ENCODE data around the gene BSN.

BSN gene

GRCh38 chr3:49626101-49626581 is 71.9 kb downstream of the BSN start:
- TF ChIP-seq, protein P1, sequence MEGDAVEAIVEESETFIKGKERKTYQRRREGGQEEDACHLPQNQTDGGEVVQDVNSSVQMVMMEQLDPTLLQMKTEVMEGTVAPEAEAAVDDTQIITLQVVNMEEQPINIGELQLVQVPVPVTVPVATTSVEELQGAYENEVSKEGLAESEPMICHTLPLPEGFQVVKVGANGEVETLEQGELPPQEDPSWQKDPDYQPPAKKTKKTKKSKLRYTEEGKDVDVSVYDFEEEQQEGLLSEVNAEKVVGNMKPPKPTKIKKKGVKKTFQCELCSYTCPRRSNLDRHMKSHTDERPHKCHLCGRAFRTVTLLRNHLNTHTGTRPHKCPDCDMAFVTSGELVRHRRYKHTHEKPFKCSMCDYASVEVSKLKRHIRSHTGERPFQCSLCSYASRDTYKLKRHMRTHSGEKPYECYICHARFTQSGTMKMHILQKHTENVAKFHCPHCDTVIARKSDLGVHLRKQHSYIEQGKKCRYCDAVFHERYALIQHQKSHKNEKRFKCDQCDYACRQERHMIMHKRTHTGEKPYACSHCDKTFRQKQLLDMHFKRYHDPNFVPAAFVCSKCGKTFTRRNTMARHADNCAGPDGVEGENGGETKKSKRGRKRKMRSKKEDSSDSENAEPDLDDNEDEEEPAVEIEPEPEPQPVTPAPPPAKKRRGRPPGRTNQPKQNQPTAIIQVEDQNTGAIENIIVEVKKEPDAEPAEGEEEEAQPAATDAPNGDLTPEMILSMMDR (IDR thresholded peaks at IDR 0.05; ENCODE audit: control insufficient read depth, extremely low read depth, insufficient read depth) = no peak
- no peak for DNase-seq (ENCODE audit: low read depth)
- no peak overlapping the region for H3K4me3 ChIP-seq (ENCODE audit: low read depth, low read length)

DNA sequence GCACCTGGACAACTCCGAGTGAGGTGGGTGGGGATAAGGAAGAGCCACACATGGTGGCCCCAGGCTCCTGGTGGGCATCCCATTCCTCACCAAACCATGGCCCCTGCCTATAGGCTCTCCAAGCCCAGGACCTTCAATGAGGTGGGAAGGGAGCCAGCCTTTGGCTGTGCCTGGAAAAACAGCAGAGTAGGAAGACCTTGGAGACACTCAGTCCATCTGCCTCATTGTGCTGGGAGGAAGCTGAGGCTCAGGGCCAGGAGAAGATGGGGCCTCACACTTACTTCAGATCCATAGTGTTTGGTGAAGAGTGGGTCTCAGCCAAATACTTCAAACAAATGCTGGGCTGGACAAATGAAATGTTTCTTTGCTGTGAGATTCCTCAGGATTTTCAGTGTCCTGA is 72.5 kb downstream of the BSN start:
- no peak overlapping the region for H3K4me3 ChIP-seq (ENCODE audit: low read depth, low read length)
- no peak for DNase-seq (ENCODE audit: low read depth)
- TF ChIP-seq, protein P1 (IDR thresholded peaks at IDR 0.05; ENCODE audit: control insufficient read depth, extremely low read depth, insufficient read depth) = no peak

DNA sequence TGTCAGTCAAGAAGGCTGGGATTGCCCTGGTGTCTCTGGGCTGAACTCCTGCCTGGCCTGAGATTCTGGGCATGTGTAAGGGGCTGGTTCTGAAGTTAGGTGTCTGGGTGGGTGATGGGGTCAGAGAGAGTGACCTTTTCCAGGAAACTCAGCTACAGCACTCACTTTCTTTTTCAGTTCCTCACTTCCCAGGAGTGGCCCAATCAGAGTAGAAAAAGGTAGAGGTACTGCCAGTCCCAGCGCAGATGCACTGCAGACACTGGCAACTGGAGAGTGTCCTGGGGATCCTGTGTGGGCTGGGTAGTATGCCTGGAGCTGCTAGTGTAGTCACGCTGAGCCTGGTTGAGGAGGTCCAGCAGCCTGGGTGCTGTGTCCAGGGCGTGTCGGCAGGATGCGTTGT is 73.4 kb downstream of the BSN start:
- no peak for DNase-seq (ENCODE audit: low read depth)
- TF ChIP-seq, protein P1 (IDR thresholded peaks at IDR 0.05; ENCODE audit: control insufficient read depth, extremely low read depth, insufficient read depth) = no peak
- H3K4me3 ChIP-seq (ENCODE audit: low read depth, low read length) = no peak overlapping the region

- TF ChIP-seq, protein P1 (IDR thresholded peaks at IDR 0.05; ENCODE audit: control insufficient read depth, extremely low read depth, insufficient read depth) = no peak
- no peak for DNase-seq (ENCODE audit: low read depth)
Measured at GRCh38 chr3:49628249-49628648, 74.0 kb downstream of the BSN start.

DNA sequence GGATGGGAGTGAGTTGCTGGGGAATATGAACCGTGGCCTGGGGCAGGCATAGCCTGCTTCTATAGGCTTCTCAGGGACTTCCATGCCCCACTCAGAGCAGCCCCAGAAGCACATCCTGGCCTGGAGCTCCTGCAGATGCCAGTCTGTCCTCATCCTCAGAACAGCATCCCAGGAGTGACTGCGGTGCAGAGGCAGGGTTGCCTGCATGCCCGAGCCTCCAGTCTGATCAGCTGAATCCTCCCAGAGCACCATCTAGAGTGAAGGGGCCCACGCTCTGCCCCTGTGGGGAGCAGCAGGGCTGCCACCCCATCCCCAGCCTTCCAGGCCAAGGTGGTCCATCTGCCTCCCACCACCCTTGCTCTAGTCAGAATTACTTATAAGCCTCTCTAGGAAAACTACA is 75.2 kb downstream of the BSN start:
- TF ChIP-seq, protein P1 (IDR thresholded peaks at IDR 0.05; ENCODE audit: control insufficient read depth, extremely low read depth, insufficient read depth) = no peak
- no peak overlapping the region for H3K4me3 ChIP-seq (ENCODE audit: low read depth, low read length)
- DNase-seq (ENCODE audit: low read depth) = no peak

More at GRCh38 chr3:49628249-49628648, 74.0 kb downstream of the BSN start:
- H3K4me3 ChIP-seq (ENCODE audit: low read depth, low read length) = no peak overlapping the region

- TF ChIP-seq, protein P1 (IDR thresholded peaks at IDR 0.05; ENCODE audit: control insufficient read depth, extremely low read depth, insufficient read depth) = no peak
- no peak for DNase-seq (ENCODE audit: low read depth)
Measured at GRCh38 chr3:49629866-49630265, 75.6 kb downstream of the BSN start.

DNA sequence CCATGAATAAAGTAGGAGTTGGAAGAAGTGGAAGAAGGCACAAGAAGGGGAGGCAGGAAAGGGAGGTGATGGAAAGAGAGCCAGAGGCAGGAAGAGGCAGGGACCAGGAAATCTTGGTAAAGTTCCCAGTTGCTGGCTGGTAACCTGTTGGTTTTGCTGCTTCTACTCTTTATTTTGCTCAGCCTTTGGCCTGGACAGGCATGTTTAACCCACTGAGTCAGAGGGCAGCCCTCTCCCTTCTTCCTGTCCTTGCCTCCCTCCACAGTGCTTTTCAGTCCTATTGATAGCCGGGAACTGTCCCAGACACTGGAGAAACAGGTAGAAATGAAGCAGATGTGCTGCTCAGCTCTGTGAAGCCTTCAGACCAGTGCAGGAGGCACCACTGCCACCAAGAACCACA is 76.5 kb downstream of the BSN start:
- TF ChIP-seq, protein P1 (IDR thresholded peaks at IDR 0.05; ENCODE audit: control insufficient read depth, extremely low read depth, insufficient read depth) = no peak
- no peak for DNase-seq (ENCODE audit: low read depth)
- no peak overlapping the region for H3K4me3 ChIP-seq (ENCODE audit: low read depth, low read length)

More at GRCh38 chr3:49629866-49630265, 75.6 kb downstream of the BSN start:
- no peak overlapping the region for H3K4me3 ChIP-seq (ENCODE audit: low read depth, low read length)
